HCT116 (cell line): ENCODE measurements around the gene FBXL14. TPM values are rescaled to one million over a fixed set of nuclear protein-coding genes. Genes with fewer than 3 reads are reported as not detected.

Experiments
- ATAC-seq: fragments of 200-7000 bp; cut with Tn5 transposase; 2 replicates; pipeline ENCODE4 v1.9.1; 2020; ENCODE audit warnings: mild to moderate bottlenecking, moderate library complexity
- BruUV-seq: library from RNA; stranded (reverse); fragments of 400-500 nt; replicated peaks from 2 replicates; lab custom pipeline; 2021; lab: Mats Ljungman, UMichigan
- CTCF ChIA-PET: fragments of 300-600 bp; sonication (Branson Sonifier 250); formaldehyde crosslinking; loops from one replicate; lab custom pipeline; 2021; ENCODE audit warnings: antibody characterized with exemption; lab: Charles Lee
- POLR2A ChIA-PET: fragments of 300-600, 350-600 bp; sonication (Branson Sonifier 250); formaldehyde crosslinking; loops from one replicate; lab custom pipeline; 2021; ENCODE audit warnings: antibody characterized with exemption; lab: Charles Lee
- RAD21 ChIA-PET, 2 experiments: fragments of 300-600 bp; sonication (Branson Sonifier 250); formaldehyde crosslinking; loops; one replicate each; lab custom pipeline; 2023; ENCODE audit warnings: low total read pairs in 2 of 2; ENCODE audit not compliant: uncharacterized antibody in 2 of 2, unreplicated experiment in 2 of 2, low non-redundant PET in 1 of 2; lab: Charles Lee
- DNase-seq: peaks from one replicate; pipeline ENCODE4 v3.0.0-alpha.2; 2010; ENCODE audit warnings: low read depth, low spot score
- H2AFZ ChIP-seq: fragments of 200-600 bp; shearing (Covaris generic), sonication (generic); 2 replicates; pipeline ENCODE4 v1.6.1; 2017; ENCODE audit warnings: low read depth, mixed run types, mixed read lengths, antibody characterized with exemption, low read length; ENCODE audit not compliant: poor library complexity, severe bottlenecking
- H3K27ac ChIP-seq: 2 replicates; pipeline ENCODE4 v1.5.1; 2012; ENCODE audit warnings: low read depth, low read length
- H3K27me3 ChIP-seq: fragments of 200-600 bp; sonication (generic); 2 replicates; pipeline ENCODE4 v1.6.1; 2016; ENCODE audit warnings: mixed run types, low read length, mixed read lengths; ENCODE audit not compliant: insufficient read depth
- H3K36me3 ChIP-seq, 2 experiments: fragments of 200-500 bp in 1 of 2; fragments of 200-600 bp in 1 of 2; sonication (Bioruptor generic) in 1 of 2; sonication (generic) in 1 of 2; 2 replicates each; pipeline versions ENCODE4 v1.5.1 to v1.6.1; 2014 to 2016; ENCODE audit warnings: low read length in 2 of 2, inconsistent platforms in 1 of 2, mixed read lengths in 1 of 2, mixed run types in 1 of 2; ENCODE audit not compliant: insufficient read depth in 2 of 2, control insufficient read depth in 1 of 2
- H3K4me1 ChIP-seq, 2 experiments: fragments of 200-600 bp in 1 of 2; sonication (generic) in 1 of 2; 2 replicates each; pipeline versions ENCODE4 v1.5.1 to v1.6.1; 2012 to 2017; ENCODE audit warnings: low read length in 2 of 2, inconsistent platforms in 1 of 2, mild to moderate bottlenecking in 1 of 2, mixed read lengths in 1 of 2, mixed run types in 1 of 2, moderate library complexity in 1 of 2; ENCODE audit not compliant: insufficient read depth in 2 of 2, control insufficient read depth in 1 of 2
- H3K4me2 ChIP-seq: fragments of 200-600 bp; sonication (generic); 2 replicates; pipeline ENCODE4 v1.6.1; 2017; ENCODE audit warnings: mixed run types, low read length, mixed read lengths
- H3K4me3 ChIP-seq, 2 experiments: fragments of 200-600 bp in 1 of 2; sonication (generic) in 1 of 2; replicated peaks in 1 of 2; 2 replicates each; pipeline ENCODE4 v1.5.1; 2011 to 2016; ENCODE audit warnings: low read length in 2 of 2, control low read depth in 1 of 2, low read depth in 1 of 2, mild to moderate bottlenecking in 1 of 2, mixed read lengths in 1 of 2, mixed run types in 1 of 2
- H3K79me2 ChIP-seq: fragments of 200-600 bp; sonication (generic); 2 replicates; pipeline ENCODE4 v1.6.1; 2017; ENCODE audit warnings: mild to moderate bottlenecking, mixed run types, low read length, moderate library complexity, mixed read lengths; ENCODE audit not compliant: insufficient read depth
- H3K9ac ChIP-seq: fragments of 200-600 bp; sonication (generic); 2 replicates; pipeline ENCODE4 v1.6.1; 2016; ENCODE audit warnings: low read length, mixed read lengths
- H3K9me2 ChIP-seq: fragments of 200-600 bp; sonication (generic), shearing (Covaris generic); 2 replicates; pipeline ENCODE4 v1.6.1; 2017; ENCODE audit warnings: mixed run types, mild to moderate bottlenecking, moderate library complexity; ENCODE audit not compliant: insufficient read depth
- H3K9me3 ChIP-seq, 2 experiments: fragments of 200-500 bp in 1 of 2; fragments of 200-600 bp in 1 of 2; sonication (Bioruptor generic) in 1 of 2; sonication (generic) in 1 of 2; 2 replicates each; pipeline ENCODE4 v1.6.1; 2014 to 2017; ENCODE audit warnings: low read length in 2 of 2, mixed read lengths in 2 of 2, inconsistent platforms in 1 of 2, low read depth in 1 of 2, mild to moderate bottlenecking in 1 of 2, mixed run types in 1 of 2, moderate library complexity in 1 of 2; ENCODE audit not compliant: control insufficient read depth in 1 of 2, insufficient read depth in 1 of 2
- H4K20me1 ChIP-seq: fragments of 200-600 bp; sonication (generic), shearing (Covaris generic); 2 replicates; pipeline ENCODE4 v1.6.1; 2017; ENCODE audit warnings: mixed run types, mild to moderate bottlenecking, moderate library complexity; ENCODE audit not compliant: insufficient read depth
- CEBPB ChIP-seq: IDR thresholded peaks from 2 replicates; pipeline ENCODE4 v1.6.1; 2012; ENCODE audit warnings: low read depth
- ELF1 ChIP-seq: IDR thresholded peaks from 2 replicates; pipeline ENCODE4 v1.6.1; 2012; ENCODE audit warnings: low read depth, borderline replicate concordance
- EZH2 ChIP-seq: fragments of 200-600 bp; sonication (generic); IDR thresholded peaks from 2 replicates; pipeline ENCODE4 v1.6.1; 2017; ENCODE audit warnings: antibody characterized with exemption, mixed run types
- FOSL1 ChIP-seq: IDR thresholded peaks from 2 replicates; pipeline ENCODE4 v1.6.1; 2012; ENCODE audit warnings: low read depth
- POLR2A ChIP-seq: IDR thresholded peaks from 2 replicates; pipeline ENCODE4 v1.7.0; 2011; ENCODE audit warnings: borderline replicate concordance; ENCODE audit not compliant: insufficient read depth, insufficient read length; ENCODE audit errors: extremely low read depth
- POLR2AphosphoS5 ChIP-seq: IDR thresholded peaks from 2 replicates; pipeline ENCODE4 v1.6.1; 2011; ENCODE audit warnings: mild to moderate bottlenecking, low read depth, low read length, moderate library complexity
- SIN3A ChIP-seq: IDR thresholded peaks from 2 replicates; pipeline ENCODE4 v1.6.1; 2012; ENCODE audit warnings: low read depth
- SP1 ChIP-seq: IDR thresholded peaks from 2 replicates; pipeline ENCODE4 v1.6.1; 2012; ENCODE audit warnings: low read depth
- SRF ChIP-seq: IDR thresholded peaks from 2 replicates; pipeline ENCODE4 v1.6.1; 2012; ENCODE audit warnings: low read depth
- TCF7L2 ChIP-seq: IDR thresholded peaks from 2 replicates; pipeline ENCODE4 v1.7.0; 2011; ENCODE audit warnings: borderline replicate concordance, inconsistent platforms; ENCODE audit not compliant: insufficient read depth, insufficient read length; ENCODE audit errors: extremely low read depth
- YY1 ChIP-seq: IDR thresholded peaks from 2 replicates; pipeline ENCODE4 v1.6.1; 2011; ENCODE audit warnings: low read length, low read depth, moderate library complexity, mild to moderate bottlenecking; ENCODE audit not compliant: insufficient replicate concordance; ENCODE audit errors: extremely low read depth
- ZBTB33 ChIP-seq: IDR thresholded peaks from 2 replicates; pipeline ENCODE4 v1.6.1; 2011; ENCODE audit warnings: mild to moderate bottlenecking, low read length, moderate library complexity; ENCODE audit not compliant: insufficient replicate concordance; ENCODE audit errors: extremely low read depth
- ZFX ChIP-seq: fragments of 450-650 bp; IDR thresholded peaks from 2 replicates; pipeline ENCODE4 v1.6.1; 2017
- ZNF274 ChIP-seq: fragments of 200-500 bp; sonication (Bioruptor generic); IDR thresholded peaks from 2 replicates; pipeline ENCODE4 v1.6.1; 2014; ENCODE audit warnings: mild to moderate bottlenecking, low read depth, low read length, inconsistent platforms
- intact Hi-C: fragments of 100-400 bp; cut with micrococcal nuclease; formaldehyde crosslinking; loops from 2 replicates; pipeline ENCODE4 v1.10.0; 2022
- total RNA-seq: library from RNA; stranded (reverse); gene quantifications from one replicate; pipeline ENCODE4 v1.2.1, GENCODE V29; 2021; ENCODE audit not compliant: unreplicated experiment
- TF ChIP-seq, protein P1 (sequence below): IDR thresholded peaks from 2 replicates; pipeline ENCODE4 v1.6.1; 2012
- TF ChIP-seq, protein P2 (sequence below), 3 experiments: fragments of 200-600 bp in 1 of 3; sonication (generic) in 1 of 3; IDR thresholded peaks in 2 of 3; conservative IDR thresholded peaks in 1 of 3; 2 replicates each; pipeline ENCODE4 v1.5.1; 2012 to 2017; ENCODE audit warnings: low read depth in 2 of 3, low read length in 2 of 3, antibody characterized with exemption in 1 of 3, borderline replicate concordance in 1 of 3, control low read depth in 1 of 3, mild to moderate bottlenecking in 1 of 3, mixed read lengths in 1 of 3, mixed run types in 1 of 3, moderate library complexity in 1 of 3; ENCODE audit not compliant: insufficient read depth in 1 of 3

The FBXL14 gene
- total RNA-seq, 1 experiment from 2014 or later = 19.0 TPM

DNA sequence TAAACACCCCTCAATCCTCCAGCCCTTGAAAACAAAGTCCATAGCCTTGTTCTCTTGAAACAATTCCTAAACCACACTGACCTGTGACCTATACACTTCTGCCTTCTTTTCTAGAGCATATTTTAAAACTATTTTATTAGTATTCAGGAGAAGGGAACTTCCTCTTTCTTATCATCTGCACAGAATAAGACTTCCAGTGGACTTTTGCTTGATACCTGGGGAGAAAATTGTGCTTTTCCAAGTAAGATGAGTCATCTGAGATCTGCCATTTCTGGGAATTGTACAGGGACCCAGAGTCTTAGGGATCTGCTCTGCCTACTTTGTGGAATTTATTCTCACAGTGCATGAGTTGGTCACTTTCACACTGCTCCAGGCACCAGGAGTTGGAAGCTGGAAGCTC lies 24.1 kb upstream of the FBXL14 start:
- Histone ChIP-seq H3K4me3 (no peak overlapping the region), H4K20me1 (no peaks in the 10 kb centered on the region), H3K27me3 (no peaks in the 10 kb centered on the region), H3K4me1 (no peaks in the 10 kb centered on the region), H3K36me3 (no peaks in the 10 kb centered on the region), H3K79me2 (no peaks in the 10 kb centered on the region), H3K27ac (no peak overlapping the region), H3K4me2 (no peak overlapping the region), H3K9ac (no peak overlapping the region), H3K9me2 (no peaks in the 10 kb centered on the region), H2AFZ (no peak overlapping the region), H3K9me3 (no peaks in the 10 kb centered on the region)
- ChIA-PET POLR2A (no interaction called here), CTCF (no interaction called here), RAD21 (no interaction called here)
- ATAC-seq (no peak), DNase-seq (no peak)
- TF ChIP-seq ZNF274 (no peak), FOSL1 (no peak), SIN3A (no peak), CEBPB (no peak), ZFX (no peak), ZBTB33 (no peak), TCF7L2 (no peak), SP1 (no peak), EZH2 (no peak), SRF (no peak), YY1 (no peak), ELF1 (no peak), POLR2AphosphoS5 (no peak), POLR2A (no peak)
- TF ChIP-seq, protein P1, sequence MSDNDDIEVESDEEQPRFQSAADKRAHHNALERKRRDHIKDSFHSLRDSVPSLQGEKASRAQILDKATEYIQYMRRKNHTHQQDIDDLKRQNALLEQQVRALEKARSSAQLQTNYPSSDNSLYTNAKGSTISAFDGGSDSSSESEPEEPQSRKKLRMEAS = no peak
- TF ChIP-seq, protein P2, sequence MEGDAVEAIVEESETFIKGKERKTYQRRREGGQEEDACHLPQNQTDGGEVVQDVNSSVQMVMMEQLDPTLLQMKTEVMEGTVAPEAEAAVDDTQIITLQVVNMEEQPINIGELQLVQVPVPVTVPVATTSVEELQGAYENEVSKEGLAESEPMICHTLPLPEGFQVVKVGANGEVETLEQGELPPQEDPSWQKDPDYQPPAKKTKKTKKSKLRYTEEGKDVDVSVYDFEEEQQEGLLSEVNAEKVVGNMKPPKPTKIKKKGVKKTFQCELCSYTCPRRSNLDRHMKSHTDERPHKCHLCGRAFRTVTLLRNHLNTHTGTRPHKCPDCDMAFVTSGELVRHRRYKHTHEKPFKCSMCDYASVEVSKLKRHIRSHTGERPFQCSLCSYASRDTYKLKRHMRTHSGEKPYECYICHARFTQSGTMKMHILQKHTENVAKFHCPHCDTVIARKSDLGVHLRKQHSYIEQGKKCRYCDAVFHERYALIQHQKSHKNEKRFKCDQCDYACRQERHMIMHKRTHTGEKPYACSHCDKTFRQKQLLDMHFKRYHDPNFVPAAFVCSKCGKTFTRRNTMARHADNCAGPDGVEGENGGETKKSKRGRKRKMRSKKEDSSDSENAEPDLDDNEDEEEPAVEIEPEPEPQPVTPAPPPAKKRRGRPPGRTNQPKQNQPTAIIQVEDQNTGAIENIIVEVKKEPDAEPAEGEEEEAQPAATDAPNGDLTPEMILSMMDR (IDR thresholded peaks at IDR 0.05 in 2 of 3, conservative IDR thresholded peaks at IDR 0.05 in 1 of 3; ENCODE audit: borderline replicate concordance in 1 of 3, insufficient read depth in 1 of 3, low read depth in 2 of 3, low read length in 2 of 3) = no peak
- no TSS peak for BruUV-seq
- intact Hi-C loops = no loop called here
